ENCODE data around the gene RHOF. TPM values are rescaled to one million over a fixed set of nuclear protein-coding genes. Genes with fewer than 3 reads are reported as not detected.
"Not testable (repeated sequence)": the region's sequence is repeated elsewhere in the genome, so short reads cannot be mapped to it uniquely, and the experiment has no call there.

Gene RHOF
- total and polyA plus RNA-seq, 7 donors, result 7.6 to 132 (median 15.0) TPM

DNA sequence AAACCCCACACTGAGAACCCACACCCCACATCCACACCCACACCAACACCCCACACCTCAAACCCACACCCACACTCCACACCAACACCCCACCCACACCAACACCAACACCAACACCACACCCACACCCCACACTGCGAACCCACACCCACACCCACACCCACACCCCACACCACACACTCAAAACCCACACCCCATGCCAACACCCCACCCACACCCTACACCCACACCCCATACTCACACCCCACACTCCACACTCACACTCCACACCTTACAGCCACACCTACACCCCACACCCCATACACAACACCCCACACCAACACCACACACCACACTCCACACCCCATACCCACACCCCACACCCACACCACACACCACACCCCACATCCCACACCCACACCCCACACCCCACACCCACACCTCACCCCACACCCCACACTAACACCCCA lies 43.0 kb downstream of the RHOF start:
- H3K4me1 ChIP-seq, result peaks cover 0 to 19% (median 9%) of the 10 kb centered on the region in 4 donors
- no peak overlapping the region for H3K27ac ChIP-seq
- no peaks in the 10 kb centered on the region for H3K27me3 ChIP-seq
- TF ChIP-seq POLR2AphosphoS5 (IDR thresholded peaks at IDR 0.05) (no peak), POLR2A (IDR thresholded peaks at IDR 0.05) (no peak), EP300 (IDR thresholded peaks at IDR 0.05) (no peak)
- TF ChIP-seq, protein P1, sequence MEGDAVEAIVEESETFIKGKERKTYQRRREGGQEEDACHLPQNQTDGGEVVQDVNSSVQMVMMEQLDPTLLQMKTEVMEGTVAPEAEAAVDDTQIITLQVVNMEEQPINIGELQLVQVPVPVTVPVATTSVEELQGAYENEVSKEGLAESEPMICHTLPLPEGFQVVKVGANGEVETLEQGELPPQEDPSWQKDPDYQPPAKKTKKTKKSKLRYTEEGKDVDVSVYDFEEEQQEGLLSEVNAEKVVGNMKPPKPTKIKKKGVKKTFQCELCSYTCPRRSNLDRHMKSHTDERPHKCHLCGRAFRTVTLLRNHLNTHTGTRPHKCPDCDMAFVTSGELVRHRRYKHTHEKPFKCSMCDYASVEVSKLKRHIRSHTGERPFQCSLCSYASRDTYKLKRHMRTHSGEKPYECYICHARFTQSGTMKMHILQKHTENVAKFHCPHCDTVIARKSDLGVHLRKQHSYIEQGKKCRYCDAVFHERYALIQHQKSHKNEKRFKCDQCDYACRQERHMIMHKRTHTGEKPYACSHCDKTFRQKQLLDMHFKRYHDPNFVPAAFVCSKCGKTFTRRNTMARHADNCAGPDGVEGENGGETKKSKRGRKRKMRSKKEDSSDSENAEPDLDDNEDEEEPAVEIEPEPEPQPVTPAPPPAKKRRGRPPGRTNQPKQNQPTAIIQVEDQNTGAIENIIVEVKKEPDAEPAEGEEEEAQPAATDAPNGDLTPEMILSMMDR (IDR thresholded peaks at IDR 0.05), result no peak
- H3K36me3 ChIP-seq, result peaks cover 0 to 4% (median 1%) of the 10 kb centered on the region in 4 donors
- no peaks in the 10 kb centered on the region for H3K9me3 ChIP-seq
- H3K4me3 ChIP-seq, result no peak overlapping the region
- intact Hi-C loops (cut with DNase I), result loop anchor here (5.0 kb wide), 1 partner anchor 38 kb away; the partner anchor contains the start of gene TMEM120B
- no peak for DNase-seq
- 0 to 68% methylated on average over 1 of the region's 1 CpG for WGBS, 2 donors

DNA sequence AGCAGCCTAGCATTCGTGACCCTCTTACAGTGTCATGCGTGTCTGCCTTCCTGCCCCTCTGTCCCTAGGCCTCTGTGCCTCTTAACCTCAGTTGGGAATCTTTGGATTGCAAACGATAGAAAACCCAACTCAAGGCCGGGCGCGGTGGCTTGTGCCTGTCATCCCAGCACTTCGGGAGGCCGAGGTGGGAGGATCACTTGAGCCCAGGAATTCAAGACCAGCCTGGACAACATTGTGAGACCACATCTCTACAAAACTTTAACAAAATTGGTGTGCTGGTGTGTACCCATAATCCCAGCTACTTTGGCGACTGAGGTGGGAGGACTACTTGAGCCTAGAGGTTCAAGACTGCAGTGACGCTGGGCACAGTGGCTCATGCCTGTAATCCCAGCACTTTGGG lies 44.2 kb downstream of the RHOF start:
- no peak for DNase-seq
- intact Hi-C loops (cut with DNase I), result no loop called here
- peaks cover 0 to 14% (median 6%) of the 10 kb centered on the region in 4 donors for H3K4me1 ChIP-seq
- TF ChIP-seq, protein P1 (IDR thresholded peaks at IDR 0.05), result no peak
- no peak for TF ChIP-seq POLR2AphosphoS5 (IDR thresholded peaks at IDR 0.05)
- no peak for TF ChIP-seq EP300 (IDR thresholded peaks at IDR 0.05)
- TF ChIP-seq POLR2A (IDR thresholded peaks at IDR 0.05), result no peak
- no peaks in the 10 kb centered on the region for H3K27me3 ChIP-seq
- H3K4me3 ChIP-seq, result no peak overlapping the region
- peak overlapping the region in 2 of 4 donors; percentile 30 to 52 for H3K27ac ChIP-seq
- no peaks in the 10 kb centered on the region for H3K9me3 ChIP-seq
- WGBS, 2 donors, result 92 to 93% methylated on average over 10 of the region's 10 CpGs
- H3K36me3 ChIP-seq, result peaks cover 0 to 4% (median 1%) of the 10 kb centered on the region in 4 donors

DNA sequence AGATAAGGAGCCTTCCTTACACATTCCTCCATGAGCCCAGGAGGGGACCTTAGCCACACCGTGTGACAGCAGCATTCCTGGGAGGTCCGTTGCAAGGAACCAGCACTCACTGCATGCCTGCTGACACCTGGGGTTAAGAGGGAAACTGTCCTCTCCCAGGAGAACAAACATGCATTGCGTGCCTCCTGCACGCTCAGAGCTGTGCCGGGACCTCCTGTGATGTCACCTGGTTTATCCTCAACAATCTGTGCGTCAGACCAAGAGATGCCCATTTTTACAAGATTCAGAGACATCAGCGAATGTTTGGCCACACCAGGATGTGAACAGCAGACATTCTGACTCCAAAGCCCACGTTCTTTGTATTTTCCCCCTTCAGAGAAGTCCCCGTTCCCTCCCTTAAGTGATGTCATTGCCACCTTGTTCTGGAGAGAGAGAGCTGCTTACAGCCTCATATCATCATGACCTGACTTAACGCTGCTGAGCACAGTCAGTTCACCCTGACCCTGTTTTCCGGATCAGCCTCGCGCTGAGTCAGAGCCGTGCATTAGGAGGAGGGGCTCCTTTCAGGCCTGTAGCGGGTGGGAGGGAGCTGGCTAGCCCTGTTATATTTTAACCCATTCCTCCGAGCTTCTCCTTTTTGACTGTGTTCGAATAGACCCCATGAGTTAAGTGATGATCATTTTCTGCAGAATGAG lies 44.8 kb downstream of the RHOF start:
- peak overlapping the region in 2 of 4 donors; percentile 30 to 52 for H3K27ac ChIP-seq

DNA sequence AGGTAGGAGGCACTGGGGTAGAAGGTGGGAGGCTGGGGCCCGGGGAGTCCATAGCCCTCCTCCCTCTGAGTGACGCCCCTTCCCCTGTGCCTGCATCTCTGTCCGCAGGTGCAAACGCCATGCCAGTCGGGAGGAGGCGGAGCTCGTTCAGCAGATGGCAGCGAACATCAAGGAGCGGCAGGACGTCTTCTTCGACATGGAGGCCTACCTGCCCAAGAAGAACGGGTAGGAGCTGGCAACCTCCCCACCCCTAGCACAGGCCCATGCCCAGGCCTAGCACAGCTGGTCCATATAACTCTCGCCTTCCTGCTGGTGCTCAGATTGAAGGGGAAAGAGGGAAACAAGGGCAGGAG lies 45.3 kb downstream of the RHOF start:
- H3K27ac ChIP-seq, result peak overlapping the region in 2 of 4 donors; percentile 30 to 52
- H3K27me3 ChIP-seq, result no peaks in the 10 kb centered on the region
- no peak for TF ChIP-seq EP300 (IDR thresholded peaks at IDR 0.05)
- TF ChIP-seq POLR2A (IDR thresholded peaks at IDR 0.05), result no peak
- TF ChIP-seq, protein P1 (IDR thresholded peaks at IDR 0.05), result no peak
- no peak for TF ChIP-seq POLR2AphosphoS5 (IDR thresholded peaks at IDR 0.05)
- intact Hi-C loops (cut with DNase I), result no loop called here
- no peak overlapping the region for H3K4me3 ChIP-seq
- no peaks in the 10 kb centered on the region for H3K9me3 ChIP-seq
- WGBS, 2 donors, result 71 to 89% methylated on average over 13 of the region's 13 CpGs
- H3K4me1 ChIP-seq, result peaks cover 0 to 3% (median 0%) of the 10 kb centered on the region in 4 donors
- no peak for DNase-seq
- peaks cover 0 to 4% (median 1%) of the 10 kb centered on the region in 4 donors for H3K36me3 ChIP-seq

More for the DNA sequence above, 44.8 kb downstream of the RHOF start:
- peaks cover 0 to 8% (median 2%) of the 10 kb centered on the region in 4 donors for H3K4me1 ChIP-seq
- 63 to 77% methylated on average over 17 of the region's 17 CpGs for WGBS, 2 donors
- H3K4me3 ChIP-seq, result no peak overlapping the region
- peaks cover 0 to 4% (median 1%) of the 10 kb centered on the region in 4 donors for H3K36me3 ChIP-seq
- no peaks in the 10 kb centered on the region for H3K27me3 ChIP-seq
- no peak for DNase-seq
- intact Hi-C loops (cut with DNase I), result no loop called here
- TF ChIP-seq POLR2A (IDR thresholded peaks at IDR 0.05) (no peak), EP300 (IDR thresholded peaks at IDR 0.05) (no peak), POLR2AphosphoS5 (IDR thresholded peaks at IDR 0.05) (peak in 1 of 4 donors; percentile 55)
- TF ChIP-seq, protein P1 (IDR thresholded peaks at IDR 0.05), result no peak
- no peaks in the 10 kb centered on the region for H3K9me3 ChIP-seq

DNA sequence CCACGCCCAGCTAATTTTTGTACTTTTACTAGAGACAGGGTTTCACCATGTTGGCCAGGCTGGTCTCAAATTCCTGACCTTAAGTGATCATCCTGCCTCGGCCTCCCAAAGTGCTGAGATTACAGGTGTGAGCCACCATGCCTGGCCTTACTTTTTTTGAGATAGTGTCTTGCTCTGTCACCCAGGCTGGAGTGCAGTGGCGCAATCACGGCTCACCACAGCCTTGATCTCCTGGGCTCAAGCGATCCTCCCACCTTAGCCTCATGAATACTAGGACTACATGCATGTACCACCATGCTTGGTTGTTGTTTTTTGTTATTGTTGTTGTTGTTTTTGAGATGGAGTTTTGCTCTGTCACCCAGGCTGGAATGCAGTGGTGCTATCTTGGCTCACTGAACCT lies 47.9 kb downstream of the RHOF start:
- intact Hi-C loops (cut with DNase I); H3K9me3 ChIP-seq; H3K27me3 ChIP-seq; H3K36me3 ChIP-seq; H3K27ac ChIP-seq; DNase-seq; H3K4me1 ChIP-seq; H3K4me3 ChIP-seq: not testable (repeated sequence)
- 97 to 98% methylated on average over 5 of the region's 5 CpGs for WGBS, 2 donors

Measured in sigmoid colon (tissue), 7 donors.